HS-5 (cell line): ENCODE data around the gene KRR1.
"Not testable (repeated sequence)": the region's sequence is repeated elsewhere in the genome, so short reads cannot be mapped to it uniquely, and the experiment has no call there.

Experiments
- DNase-seq: peaks from one replicate; pipeline ENCODE4 v3.0.0-alpha.2; 2012; ENCODE audit warnings: low read depth

The KRR1 gene

DNA sequence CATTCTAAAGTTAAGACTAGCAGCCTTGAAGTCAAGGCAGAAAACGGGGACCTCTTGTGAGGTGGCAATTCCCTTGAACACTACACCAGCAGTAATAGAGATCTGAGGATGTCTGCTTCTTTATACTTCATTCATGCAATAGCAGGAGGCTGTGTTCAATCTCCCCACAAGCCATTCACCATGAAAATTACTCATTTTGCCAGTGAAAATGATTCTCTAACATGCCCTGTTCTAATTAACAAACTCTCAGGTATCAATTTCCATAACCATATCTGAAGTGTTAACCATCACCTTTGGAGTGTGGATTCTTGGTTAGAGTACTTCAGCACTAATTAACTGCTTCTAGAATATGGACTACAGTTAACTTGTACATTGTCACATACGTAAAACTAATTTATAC is 34.3 kb downstream of the KRR1 start:
- DNase-seq = no peak

DNA sequence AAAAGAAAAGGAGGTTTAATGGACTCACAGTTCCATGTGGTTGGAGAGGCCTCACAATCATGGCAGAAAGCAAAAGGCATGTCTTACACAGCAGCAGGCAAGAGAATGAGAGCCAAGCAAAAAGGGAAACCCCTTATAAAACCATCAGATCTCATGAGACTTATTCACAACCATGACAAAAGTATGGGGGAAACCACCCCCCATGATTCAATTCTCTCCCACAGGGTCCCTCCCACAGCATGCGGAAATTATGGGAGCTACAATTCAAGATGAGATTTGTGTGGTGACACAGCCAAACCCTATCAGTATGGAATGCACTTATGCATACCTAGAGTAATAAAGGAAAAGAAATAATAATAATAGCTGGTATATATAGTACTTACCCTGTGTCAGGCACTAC is 35.3 kb downstream of the KRR1 start:
- no peak for DNase-seq

DNA sequence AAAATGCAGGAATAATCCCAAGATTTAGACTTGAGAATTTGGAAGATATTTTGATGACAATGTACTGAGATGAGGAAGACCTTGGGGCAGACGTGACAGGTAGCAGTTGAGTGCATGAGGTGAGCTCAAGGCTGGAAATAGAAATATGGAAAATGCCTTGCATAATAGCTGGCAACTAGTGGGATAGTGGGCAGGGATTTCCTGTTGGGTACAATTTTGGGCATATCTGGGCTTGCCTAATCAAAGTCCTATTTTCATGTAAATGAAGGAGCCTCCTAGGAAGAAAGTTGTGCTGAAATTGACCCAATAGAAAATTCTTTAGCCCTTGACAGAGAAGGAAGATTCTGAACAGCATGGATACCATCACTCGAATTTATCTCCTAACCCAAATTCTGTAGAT is 37.3 kb downstream of the KRR1 start:
- DNase-seq = no peak

DNA sequence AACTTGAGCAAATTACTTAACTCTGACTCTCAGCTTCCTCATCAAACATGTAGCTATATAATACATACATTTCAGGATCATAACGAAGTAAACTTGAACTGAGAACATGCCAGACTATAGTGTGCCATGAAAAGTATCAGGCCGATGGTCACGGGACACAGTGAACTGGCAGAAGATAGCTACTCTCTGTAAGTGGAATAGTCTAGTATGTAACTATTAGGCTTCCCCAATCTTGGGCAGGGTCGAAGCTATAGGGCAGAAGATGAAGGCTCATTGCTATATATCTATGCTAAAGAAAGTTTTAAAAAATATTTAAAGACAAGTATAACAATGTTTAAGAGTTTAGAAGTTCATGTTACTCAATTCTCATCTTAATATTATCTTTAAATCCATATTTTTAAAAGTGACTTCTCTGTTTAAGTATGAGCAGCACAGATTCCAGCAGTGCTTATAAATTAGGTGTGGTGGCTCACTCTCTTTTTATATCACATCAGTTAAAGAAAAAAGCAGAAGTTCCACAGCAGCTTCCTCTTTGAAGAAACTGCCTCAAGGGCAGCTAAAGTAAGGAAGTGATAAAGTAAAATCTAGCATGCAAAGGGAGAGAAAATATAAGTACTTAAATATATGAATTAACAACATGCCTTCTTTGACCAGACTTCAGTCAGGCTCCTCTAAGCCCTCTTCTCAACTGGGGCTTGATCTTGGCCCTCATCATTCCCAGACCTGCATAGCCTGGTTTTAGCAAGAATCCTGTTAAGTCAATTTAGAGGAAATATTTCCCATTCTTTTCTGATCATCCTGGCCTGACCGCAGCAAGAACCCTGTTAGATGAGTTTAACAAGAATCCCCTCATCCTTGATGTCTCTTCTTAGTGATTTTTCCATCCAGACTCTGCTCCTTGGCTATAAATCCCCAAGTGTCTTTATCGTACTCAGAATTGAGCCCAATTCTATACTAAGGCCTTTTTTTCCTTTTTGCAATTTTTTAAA is 39.2 kb downstream of the KRR1 start:
- no peak for DNase-seq

DNA sequence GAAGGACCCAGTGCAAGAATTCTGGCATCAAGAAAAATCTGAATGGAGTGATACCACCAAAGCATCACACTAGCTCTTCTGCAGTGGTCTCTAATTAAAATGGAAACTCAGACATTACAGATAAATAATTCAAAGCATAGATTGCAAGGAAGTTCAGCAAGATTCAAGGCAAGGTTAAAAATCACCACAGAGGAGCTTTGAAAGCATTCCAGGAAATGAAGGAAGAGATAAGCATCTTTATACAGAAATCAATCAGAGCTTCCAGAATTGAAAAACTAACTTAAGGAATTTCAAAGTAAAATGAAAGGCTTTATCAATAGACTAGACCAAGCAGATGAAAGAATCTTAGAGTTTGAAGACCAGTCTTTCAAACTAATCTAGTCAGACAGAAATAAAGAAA is 51.2 kb downstream of the KRR1 start:
- no peak for DNase-seq

DNA sequence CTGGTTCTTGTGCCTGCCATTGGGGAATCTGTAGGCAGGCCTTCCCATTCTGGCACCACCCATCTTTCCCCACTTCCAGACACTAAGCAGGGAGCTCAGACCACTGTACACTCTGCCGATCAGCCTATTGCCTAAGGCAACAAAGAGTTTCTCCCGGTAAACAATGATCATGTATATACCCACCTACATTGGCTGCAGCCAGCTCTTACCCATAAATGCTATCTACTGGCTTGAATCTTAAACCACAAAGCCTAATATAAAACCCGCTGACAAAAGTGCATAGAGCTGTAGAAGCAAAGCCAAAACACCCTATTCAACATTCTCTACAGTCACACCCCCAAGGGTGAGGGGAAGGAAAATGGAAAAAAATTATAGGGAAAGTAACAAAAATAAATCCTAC is 51.7 kb downstream of the KRR1 start:
- no peak for DNase-seq

DNA sequence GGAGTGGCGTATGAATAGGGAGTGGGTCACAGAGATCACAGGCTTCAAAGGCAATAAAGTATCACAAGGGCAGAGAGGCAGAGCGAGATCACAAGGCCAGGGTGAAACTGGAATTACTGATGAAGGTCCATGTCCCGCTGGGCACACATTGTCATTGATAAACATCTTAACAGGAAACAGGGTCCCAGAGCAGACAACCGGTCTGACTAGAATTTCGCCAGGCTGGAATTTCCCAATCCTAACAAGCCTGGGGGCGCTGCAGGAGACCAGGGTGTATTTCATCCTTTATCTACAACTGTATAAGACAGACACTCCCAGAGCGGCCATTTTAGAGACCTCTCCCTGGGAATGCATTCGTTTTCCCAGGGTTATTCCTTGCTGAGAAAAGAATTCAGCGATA is 53.5 kb downstream of the KRR1 start:
- DNase-seq = not testable (repeated sequence)

DNA sequence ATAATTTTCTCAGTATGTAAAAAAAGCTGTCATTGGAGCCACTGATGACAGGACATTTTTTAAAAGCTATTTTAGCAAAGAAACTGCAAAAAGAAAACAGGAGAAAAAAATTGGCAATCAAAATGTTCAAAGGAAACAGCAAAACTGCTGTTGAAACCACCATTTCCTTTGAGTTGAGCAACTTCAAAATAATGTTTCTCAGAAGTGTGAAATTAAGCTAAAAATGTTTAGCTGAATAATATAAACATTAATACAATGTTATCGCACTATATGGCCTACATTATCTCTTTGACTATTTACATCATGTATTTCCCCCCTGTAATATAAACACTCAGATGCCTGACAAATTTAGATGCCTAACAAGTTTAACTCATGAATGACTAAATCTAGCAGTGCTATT is 54.2 kb downstream of the KRR1 start:
- no peak for DNase-seq

DNA sequence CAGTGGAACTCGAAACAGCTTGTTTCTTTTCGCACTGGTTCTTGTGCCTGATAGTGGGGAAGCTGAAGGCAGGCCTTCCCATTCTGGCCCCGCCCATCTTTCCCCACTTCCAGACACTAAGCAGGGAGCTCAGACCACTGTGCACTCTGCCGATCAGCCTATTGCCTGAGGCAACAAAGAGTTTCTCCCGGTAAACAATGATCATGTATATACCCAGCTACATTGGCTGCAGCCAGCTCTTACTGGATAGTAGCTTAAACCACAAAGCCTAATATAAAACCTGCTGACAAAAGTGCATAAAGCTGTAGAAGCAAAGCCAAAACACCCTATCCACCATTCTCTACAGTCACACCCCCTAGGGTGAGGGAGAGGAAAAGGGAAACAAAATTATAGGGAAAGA is 55.6 kb downstream of the KRR1 start:
- DNase-seq = no peak

DNA sequence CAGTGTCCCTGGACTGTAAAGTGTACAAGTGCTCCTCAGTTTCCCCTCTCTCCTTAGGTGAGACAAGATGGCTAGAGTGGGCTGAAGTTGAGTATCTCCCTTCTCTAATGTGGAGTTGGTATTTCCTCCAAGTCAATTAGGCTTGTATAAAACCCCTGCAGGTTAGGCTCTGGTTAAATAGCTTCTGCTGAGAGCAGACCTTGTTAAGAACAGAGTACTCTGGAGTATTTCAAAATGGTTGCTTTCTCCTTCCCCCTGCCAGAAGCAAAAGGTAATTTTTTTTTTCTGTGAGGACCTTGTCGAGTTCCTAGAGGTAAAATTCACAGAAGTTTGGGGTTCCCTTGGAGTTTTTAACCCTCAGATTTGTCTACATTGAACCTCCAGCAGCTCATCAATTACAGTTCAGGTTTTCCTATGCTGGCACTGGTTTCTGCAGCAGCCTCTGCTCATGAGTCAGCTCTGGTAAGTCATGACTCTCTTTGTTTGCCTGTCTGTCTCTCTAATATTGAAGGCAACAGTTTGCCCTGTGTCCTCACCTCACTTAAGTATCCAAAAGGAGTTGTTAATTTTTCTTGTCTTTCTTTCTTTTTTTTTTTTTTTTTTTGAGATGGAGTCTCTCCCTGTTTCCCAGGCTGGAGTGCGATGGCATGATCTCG is 58.6 kb downstream of the KRR1 start:
- DNase-seq = no peak

DNA sequence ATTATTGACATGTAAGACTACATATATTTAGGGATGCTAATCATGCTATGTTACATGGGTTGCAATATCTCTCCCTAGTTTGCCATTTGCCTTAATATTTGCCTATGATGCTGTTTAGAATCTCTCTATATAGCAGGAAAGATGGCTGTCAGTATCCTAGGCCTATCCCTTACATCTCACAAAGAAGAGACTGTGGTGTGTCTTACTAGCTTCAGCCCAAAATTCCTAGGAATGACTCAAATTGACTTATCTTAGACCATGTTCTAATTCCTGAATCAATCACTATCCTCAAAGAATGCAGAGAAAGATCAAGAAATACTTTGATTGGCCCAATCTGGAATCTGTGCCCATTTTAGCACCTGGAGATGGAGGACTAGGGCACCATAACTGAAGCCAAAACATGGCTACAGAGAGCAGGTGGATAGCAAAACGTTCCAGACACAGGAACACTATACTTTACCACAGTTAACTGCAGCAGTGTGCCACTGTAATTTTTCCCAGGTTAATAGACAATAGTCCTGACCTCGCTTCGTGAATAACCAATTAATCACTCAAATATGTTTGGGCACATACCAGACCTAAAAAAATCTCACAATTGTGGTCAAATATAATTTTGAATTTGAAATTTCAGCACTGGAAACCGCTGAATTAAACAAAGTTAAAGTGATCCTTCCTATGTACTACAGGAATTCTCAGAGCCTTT is 63.6 kb downstream of the KRR1 start:
- no peak for DNase-seq

DNA sequence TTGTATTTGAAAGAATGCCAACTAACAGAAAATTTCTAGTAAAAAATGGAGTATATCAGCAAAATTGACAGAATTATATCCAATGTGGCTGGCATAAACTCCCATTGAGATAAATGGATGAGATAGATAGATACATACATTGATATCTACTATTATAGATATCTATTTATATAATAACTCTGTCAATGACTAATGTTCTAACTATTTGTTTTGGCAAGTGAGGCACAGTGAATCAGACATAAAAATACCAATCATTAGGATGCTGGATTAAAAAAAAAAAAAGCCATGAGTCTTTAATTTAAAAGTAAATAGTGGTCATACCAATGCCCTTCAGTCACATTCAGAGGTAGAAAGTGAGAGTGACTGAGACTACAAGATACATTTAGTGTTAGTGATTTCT is 64.6 kb downstream of the KRR1 start:
- peak; percentile 80 for DNase-seq

DNA sequence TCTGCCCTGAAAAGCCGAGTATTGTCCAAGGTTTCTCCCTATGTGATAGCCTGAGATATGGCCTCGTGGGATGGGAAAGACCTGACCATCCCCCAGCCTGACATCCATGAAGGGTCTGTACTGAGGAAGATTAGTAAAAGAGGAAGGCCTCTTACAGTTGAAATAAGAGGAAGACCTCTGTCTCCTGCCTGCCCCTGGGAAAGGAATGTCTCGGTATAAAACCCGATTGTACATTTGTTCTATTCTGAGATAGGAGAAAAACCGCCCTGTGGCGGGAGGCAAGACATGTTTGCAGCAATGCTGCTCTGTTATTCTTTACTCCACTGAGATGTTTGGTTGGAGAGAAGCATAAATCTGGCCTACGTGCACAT is 66.3 kb downstream of the KRR1 start:
- DNase-seq = not testable (repeated sequence)

DNA sequence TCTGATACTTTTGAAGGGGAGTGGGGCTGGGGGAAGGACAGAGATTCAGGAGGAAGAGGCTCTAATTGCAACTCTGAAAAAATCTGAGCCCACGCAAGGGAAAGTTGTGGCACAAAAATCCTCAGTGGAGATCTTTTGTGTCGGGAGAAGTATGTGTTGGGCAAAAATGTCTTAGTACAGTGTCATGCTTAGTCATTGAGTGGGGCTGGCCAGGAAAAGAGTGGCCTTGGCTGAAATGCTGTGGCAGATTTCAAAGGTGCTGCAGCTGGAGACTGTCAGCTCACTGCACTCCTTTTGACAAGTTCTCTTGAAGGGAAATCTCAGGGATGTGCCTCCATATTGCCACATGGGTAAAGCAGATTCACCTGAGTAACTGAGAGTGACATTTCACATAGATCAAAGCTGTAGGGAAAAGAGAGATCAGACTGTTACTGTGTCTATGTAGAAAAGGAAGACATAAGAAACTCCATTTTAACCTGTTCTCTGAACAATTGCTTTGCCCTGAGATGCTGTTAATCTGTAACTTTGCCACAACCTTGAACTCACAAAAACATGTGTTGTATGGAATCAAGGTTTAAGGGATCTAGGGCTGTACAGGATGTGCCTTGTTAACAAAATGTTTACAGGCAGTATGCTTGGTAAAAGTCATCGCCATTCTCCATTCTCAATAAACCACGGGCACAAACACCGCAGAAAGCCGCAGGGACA is 66.8 kb downstream of the KRR1 start:
- DNase-seq = no peak

DNA sequence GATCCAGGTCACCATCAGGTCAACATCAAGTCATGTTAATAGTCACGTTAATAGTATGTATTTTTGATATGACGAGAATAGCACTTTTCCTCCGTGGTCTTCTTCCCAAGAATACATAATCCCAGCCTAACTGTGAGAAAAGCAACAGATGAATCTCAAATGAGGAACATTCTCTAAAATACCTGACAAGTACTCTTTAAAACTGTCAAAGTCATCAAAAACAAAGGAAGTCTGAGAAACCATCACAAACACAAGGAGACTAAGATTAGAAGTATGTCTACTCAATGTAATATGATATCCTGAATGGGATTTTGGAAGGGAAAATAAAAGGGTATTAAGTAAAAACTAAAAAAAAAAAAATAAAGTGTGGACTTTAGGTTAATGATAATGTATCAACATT is 67.7 kb downstream of the KRR1 start:
- DNase-seq = no peak

DNA sequence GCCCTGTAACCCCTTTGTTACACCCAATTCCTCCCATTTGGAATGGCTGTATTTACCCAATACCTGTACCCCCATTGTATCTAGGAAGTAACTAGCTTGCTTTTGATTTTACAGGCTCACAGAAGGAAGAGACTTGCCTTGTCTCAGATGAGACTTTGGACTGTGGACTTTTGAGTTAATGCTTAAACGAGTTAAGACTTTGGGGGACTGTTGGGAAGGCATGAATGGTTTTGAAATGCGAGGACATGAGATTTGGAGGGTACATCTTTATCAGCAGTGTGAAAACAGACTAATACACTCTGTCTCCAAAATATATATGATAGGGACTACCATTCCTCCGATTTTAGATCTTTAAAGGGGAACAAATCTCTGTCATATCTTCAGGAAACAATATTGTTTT is 69.0 kb downstream of the KRR1 start:
- not testable (repeated sequence) for DNase-seq

DNA sequence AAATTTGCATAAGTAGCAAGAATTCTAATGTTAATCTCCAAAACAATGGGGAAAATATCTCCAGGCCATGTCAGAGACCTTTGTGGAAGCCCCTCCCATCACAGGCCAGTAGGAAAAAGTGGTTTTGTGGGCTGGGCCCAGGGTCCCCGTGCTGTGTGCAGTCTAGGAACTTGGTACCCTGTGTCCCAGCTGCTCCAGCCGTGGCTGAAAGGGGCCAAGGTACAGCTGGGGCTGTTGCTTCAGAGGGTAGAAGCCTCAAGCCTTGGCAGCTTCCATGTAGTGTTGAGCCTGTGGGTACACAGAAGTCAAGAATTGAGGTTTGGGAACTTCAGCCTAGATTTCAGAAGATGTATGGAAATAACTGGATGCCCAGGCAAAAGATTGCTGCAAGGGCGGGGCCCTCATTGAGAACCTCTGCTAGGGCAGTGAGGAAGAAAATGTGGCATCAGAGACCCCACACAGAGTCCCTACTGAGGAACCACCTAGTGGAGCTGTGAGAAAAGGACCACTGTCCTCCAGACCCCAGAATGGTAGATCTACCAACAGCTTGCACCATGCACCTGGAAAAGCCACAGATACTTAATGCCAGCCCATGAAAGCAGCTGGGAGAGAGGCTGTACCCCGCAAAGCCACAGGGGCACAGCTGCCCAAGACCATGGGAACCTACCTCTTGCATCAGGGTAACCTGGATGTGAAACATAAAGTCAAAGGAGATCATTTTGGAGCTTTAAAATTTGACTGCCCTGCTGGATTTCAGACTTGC is 69.5 kb downstream of the KRR1 start:
- not testable (repeated sequence) for DNase-seq
